GM19324 (cell line): ENCODE data around the gene AKT2.

Source experiments
- ATAC-seq: cut with Tn5 transposase; IDR thresholded peaks from one replicate; pipeline ENCODE4 v1.9.1; 2021; ENCODE audit warnings: mild to moderate bottlenecking, moderate library complexity; ENCODE audit not compliant: unreplicated experiment, low FRiP score

The AKT2 gene

GRCh38 chr19:40274585-40275544, 10.3 kb downstream of the AKT2 start:
- no peak for ATAC-seq

- no peak for ATAC-seq
Measured at GRCh38 chr19:40273469-40274360, 11.4 kb downstream of the AKT2 start.

- no peak for ATAC-seq
Measured at GRCh38 chr19:40272261-40272660, 12.9 kb downstream of the AKT2 start.

- ATAC-seq: no peak
Measured at GRCh38 chr19:40271706-40272105, 13.4 kb downstream of the AKT2 start.

GRCh38 chr19:40270362-40271089, 14.6 kb downstream of the AKT2 start:
- ATAC-seq: no peak

GRCh38 chr19:40269216-40269940, 15.8 kb downstream of the AKT2 start:
- ATAC-seq: no peak

GRCh38 chr19:40267601-40267997, 17.5 kb downstream of the AKT2 start:
- ATAC-seq: no peak

- ATAC-seq: no peak
Measured at GRCh38 chr19:40266912-40267600, 18.1 kb downstream of the AKT2 start.

GRCh38 chr19:40266119-40266518, 19.0 kb downstream of the AKT2 start:
- no peak for ATAC-seq

- no peak for ATAC-seq
Measured at GRCh38 chr19:40265763-40266099, 19.4 kb downstream of the AKT2 start.

- no peak for ATAC-seq
Measured at GRCh38 chr19:40265055-40265762, 19.9 kb downstream of the AKT2 start.

- no peak for ATAC-seq
Measured at GRCh38 chr19:40264314-40265054, 20.7 kb downstream of the AKT2 start.

GRCh38 chr19:40263440-40264313, 21.5 kb downstream of the AKT2 start:
- no peak for ATAC-seq

GRCh38 chr19:40262422-40262821, 22.7 kb downstream of the AKT2 start:
- no peak for ATAC-seq

- no peak for ATAC-seq
Measured at GRCh38 chr19:40261631-40262030, 23.5 kb downstream of the AKT2 start.

GRCh38 chr19:40257096-40257517, 28.0 kb downstream of the AKT2 start:
- no peak for ATAC-seq

GRCh38 chr19:40256512-40256911, 28.6 kb downstream of the AKT2 start:
- no peak for ATAC-seq
